HG03565 (cell line): ENCODE results near the gene PRRX1.

Experiments used
- ATAC-seq: cut with Tn5 transposase; IDR thresholded peaks from one replicate; pipeline ENCODE4 v1.9.1; 2021; ENCODE audit warnings: mild to moderate bottlenecking, moderate library complexity; ENCODE audit not compliant: unreplicated experiment

Gene PRRX1

DNA sequence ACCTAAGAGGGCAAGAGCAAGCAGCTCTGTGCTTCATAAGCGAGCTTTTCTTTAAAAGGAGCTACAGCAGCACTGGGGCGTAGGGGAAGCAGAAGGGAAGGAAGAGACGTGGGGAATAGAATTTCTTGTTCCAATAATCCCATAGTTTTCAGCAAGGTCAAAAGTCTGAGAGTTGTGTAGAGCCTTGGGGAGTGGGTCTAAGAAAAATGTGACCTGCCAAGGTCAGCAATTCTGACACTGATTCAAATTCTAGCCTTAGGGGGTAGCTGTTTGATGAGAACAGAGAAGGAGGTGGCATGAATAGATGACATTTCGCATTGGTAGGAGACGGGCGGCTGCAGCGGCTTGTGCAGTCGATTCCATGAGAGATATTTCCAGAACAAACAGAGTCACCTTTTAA, 22.4 kb downstream of the PRRX1 start:
- ATAC-seq, result no peak

DNA sequence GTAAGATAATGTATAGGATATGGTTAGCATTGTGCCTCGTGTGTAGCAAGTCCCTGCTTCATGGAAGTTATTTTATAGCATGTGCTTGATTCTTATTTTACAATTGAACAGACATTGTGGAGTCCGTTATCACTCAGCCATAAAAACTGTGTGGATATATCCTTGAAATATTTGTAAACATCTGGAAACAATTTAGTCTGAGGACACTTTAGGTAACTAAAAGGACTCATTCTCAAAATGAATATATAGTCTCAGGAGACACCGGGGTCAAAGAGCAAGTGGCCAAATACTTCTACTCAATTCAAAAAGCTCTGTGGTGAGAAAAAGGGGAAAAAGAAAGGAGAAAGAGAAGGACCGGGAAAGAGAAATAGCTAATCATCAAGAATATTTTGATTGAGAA, 23.7 kb downstream of the PRRX1 start:
- ATAC-seq, result no peak

DNA sequence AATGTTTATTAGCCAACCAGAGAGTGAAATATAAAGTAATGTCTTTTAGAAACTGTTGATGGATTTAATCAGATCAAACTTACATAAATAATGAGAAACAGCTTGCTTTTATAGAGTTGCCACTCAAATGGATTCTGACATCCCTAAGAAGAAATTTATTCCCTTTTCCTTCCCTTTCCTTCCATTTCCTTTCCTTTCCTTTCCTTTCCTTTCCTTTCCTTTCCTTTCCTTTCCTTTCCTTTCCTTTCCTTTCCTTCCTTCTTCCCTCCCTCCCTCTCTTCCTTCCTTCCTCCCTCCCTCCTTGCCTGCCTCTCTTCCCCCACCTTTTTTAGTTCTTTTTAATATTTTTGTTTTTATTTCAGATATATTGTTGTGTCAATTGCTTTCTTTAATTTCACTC, 27.3 kb downstream of the PRRX1 start:
- no peak for ATAC-seq

DNA sequence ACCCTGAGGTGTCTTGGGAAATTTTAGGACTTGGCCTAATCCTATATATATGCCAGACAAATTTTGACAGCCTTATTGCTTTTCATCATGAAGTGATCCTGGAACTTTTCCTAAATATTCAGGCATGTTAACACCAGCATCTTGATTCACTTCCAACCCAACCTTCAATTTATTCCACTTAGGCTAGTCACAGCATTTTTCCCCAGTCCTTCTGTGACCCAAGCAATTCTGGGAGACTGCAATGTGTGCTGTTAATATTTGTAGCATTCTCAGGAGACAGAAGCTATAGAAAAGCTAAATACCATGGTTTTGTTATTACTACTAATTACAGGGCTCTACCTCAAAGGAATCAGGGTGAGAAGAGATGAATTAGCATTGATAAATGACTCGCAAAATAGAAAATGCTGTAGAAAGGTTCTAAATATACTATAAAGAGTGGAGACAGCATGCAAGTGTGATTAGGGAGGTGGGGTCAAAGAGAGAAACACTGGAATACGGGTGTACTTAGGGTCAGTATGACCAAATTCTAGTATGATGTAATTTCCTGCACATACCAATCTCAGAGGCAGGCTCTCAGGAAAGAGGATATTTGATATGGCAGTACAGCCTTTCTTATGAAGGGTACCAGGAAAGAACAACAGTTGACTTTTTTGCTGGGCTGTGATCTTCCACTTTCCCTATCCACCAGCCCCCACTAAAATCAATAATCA, 29.1 kb downstream of the PRRX1 start:
- ATAC-seq, result no peak

DNA sequence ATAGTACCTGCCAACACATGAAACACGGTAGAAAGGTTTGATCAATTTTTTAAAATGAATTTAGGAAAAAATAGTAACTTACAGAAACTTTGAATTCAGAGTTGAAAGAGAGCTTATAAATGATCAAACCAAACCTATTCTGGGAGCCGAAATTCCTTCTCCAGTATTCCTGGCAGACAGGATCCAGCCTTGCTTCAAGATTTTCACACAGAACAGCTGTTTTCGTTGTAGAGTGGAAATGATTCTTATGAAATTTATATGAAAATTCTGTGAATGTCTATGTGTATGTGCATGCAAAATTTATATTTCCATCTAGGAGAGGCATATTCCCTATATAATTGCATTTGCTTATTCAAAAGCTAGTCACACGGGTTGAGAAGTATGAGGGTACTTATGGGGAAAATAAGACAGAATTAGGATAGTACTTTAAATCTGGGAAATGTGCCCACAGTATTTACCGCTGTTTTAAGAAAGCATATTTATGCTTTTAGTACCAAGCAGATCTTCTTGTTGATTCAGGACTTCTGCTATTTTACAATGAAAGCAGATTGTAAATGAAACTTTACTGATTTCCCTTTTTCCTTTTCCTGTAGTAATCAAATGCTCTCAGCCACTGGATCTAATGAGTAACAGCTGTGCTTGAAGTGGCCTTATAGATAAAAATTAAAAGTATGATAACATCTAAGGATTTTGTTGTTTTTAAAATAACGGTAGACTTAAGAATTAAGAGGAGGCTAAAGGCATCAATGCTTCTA, 30.4 kb downstream of the PRRX1 start:
- ATAC-seq, result no peak

DNA sequence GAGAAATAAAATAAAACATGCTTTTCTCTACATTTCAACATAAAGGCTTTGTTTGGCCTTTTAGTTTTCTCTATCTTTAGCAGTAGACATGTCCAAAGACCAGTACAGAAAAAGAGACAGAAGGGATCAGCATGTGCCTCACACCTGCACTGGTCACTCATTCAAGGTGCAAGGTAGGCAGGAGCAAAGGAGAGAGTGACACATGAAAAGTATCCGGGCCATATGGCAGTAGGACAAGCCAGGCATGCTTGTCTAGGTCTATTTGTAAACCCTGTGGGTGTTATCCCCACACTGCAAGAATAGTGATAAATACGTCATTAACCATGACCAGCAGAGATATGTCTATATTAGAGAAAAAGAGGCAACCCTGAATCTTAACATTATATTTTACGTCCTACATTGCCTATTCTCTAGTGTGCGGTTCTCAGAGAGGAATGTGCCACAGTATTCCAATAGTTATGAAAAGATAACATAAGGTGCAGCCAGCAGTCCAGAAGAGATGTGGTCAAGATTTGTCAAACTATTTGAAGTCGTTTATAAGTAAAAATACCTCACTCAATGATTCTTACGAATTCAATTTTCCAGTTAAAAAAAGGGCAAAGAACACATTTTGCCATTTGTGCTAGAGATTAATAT, 32.1 kb downstream of the PRRX1 start:
- no peak for ATAC-seq

DNA sequence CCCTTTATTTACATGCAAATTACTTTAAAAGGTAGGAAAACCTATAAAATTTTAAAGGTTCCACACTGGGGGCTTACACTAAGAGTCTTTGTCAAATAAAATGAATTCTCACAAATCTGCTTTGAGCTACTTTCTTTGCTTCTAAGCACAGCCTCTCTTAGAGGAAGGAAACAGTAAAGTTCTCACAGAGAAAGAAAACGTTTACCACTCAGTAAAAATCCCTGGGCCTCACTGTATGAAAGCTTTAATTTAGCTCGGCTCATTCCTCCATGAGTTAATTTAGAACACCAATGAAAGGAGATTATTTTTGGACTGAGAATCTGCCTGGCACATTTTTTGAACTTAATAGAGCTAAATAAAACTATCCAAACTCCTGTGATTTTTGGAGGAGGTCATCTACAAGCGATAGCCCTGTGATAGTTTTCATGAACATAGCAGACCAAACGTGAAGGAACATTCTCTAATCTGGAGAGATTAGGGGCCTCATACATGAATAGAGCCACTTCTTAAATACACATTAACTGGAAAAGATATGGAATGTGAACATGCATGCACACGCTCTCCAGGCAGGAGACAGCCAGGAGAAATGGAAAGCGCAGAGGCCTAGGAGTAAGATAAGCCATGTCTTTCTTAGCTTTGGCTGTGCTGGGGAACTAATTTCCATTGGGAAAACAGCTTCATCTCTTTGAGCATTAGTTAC, 32.8 kb downstream of the PRRX1 start:
- no peak for ATAC-seq

DNA sequence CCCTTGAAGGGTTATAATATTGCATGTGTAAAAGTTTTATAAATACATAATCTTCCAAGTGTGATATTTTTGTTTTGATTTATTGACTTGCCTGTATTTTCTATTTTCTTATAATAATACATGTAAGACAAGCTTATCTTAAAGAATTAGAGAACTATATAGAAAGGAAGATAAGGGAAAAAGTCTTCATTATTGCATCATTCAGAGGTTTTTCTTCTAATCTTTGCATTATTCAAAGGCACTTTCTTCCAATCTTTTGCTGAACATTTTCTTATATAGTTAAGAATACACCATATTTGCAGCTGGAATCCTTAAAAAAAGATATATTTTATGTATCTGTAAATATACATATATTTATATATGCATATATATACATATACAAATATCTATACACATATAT, 33.4 kb downstream of the PRRX1 start:
- ATAC-seq, result no peak

DNA sequence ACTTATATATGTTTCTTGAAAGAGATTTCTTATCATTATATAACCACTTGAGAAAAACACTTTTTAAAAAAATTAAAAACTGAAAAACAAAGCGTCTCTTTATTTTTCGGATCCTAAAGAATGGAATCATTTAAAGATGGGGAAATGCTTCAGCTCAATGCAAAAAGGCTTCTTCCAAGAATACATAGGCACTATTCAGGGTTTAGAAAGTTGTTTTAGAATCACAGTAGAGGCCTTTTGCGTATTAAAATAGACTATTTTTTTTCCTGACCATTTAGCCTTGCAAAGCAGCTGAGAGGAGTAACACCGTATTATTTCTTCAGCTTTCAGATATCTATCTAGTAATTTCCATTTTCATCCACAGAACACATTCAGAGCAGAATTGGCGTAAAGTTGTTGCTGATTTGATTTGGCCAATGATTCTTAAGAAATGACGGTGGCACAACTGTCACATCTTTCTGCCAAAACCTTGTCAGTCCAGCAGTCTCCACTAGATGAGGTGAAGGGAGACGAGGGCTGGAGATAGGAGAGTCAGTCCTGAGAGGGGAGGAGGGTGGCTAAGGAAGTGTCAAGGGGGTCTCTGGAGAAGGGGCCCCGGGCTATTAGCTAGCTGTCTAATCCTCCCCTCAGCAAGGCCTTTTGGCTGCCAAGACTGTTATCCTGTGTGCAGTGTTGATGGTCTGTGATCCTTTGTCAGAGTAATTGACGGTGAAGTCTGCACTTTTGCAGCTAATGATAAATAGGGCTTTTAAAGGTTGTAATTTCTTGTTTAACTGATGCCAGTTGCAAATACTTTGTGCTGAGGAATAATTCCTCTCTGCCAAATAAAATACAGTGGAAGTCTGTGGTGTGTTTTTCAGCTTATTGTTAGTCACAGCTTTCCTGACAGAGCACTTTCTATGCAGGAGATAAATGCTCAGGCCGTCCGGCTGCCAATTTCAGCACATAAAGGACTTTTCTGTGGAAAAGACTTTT, 34.7 kb downstream of the PRRX1 start:
- no peak for ATAC-seq

DNA sequence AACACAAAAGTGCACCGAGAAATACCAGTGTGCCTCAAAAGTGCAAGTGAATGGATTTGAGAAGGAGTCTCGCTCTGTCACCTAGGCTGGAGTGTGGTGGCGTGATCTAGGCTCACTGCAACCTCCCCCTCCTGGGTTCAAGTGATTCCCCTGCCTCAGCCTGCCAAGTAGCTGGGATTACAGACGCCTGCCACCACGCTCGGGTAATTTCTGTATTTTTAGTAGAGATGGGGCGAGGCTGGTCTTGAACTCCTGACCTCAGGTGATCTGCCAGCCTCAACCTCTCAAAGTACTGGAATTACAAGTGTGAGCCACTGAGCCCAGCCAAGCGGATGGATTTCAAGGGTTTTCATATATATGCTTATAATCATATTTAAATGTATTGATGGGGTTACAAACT, 35.8 kb downstream of the PRRX1 start:
- no peak for ATAC-seq

DNA sequence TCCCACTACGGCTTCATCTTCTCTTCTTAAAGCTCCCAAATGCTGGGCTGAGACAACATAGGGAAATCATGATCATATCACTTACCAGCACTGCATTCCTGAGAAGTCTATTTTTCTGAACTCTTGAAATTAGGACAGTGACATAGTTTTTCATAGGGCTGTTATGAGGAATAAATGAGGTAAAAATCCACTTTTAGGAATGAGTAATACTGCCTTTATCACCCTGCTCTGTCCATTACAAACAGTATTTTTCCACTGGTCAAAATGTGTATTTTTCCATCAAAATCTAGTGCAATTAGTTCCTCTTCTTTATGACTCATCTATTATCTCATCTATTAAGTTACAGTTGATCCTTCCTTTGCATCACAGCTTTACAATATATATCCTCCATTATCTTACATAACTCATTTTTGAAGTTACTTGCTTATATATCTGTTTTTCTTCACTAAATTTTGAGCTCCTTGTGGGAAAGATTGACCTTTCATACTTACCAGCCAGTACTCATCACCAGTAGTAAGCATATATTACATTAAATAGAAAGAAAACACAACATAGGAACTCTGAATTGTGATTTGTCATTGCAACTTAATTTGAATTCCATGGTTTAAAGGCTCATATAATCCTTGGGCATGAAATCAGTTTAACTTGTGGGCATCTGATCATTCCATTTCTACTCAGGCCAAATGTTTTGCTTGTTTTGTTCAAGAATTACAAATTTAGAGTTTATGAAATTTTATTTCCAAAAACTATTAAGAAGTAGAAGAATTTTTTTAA, 37.1 kb downstream of the PRRX1 start:
- ATAC-seq, result no peak

DNA sequence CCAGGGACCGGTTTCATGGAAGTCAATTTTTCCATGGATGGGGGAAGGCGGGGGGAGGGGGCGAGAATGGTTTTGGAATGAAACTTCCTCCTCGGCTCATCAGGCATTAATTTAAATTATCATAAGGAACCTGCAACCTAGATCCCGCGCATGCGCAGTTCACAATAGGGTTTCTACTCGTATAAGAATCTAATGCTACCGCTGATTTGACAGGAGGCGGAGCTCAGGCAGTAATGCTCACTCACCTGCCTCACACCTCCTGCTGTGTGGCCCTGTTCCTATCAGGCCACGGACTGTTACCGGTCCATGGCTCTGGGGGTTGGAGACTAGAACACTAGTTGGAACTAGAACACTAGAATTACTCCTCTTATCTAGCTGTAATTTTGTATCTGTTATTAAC, 38.0 kb downstream of the PRRX1 start:
- no peak for ATAC-seq

DNA sequence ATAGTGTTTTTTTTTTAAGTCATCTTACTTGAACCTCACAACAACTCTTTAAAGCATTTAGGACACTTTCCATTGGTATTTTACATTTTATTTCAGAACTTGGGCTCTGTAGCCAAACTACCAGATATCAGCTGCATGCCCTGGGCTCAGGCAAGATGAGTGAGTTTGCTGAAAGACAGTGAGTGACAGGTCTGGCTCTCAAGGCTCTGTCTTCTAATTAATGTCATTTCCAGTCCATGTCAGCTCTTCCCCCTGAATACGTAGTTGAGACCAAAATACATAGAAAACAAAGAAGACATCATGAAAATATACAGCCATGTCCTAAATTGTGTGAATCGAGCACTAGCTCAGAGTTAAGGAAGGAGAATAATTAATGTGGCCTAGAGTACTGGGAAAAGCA, 39.7 kb downstream of the PRRX1 start:
- no peak for ATAC-seq

DNA sequence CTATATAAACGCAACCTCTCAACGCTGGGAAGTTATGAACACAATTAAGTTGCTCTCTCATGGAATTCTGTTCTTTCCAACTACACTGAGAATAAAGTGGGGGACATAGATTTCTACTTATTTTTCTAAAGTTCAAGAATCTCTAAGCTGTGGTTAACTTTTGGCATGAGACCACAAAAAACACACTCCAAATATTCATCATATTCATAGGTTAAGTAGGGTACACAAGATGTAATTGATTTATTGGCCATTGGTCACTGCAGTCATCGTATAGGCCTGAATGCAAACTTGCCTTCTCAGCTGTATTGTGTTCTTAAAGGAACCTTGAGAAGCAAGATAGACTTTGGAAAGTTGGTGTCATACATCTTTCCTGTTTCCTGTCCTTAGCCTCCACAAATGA, 40.3 kb downstream of the PRRX1 start:
- no peak for ATAC-seq

DNA sequence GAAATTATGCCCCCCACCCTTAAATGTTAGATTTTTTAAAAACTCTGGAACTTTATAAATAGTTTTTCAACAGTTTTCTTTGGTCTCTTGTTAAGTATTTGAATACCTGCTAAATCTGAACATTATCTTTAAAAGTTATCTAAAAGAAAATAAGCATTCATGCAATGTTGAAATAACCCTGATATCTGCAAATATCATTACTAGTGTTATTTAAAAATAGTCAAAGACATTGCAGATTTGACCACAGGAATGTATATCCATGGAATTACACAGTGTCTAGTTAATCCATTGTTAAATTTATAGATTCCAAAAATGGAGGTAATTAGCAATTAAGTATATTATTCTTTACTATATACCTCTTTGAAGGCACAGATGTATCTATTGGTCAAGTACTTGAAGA, 42.0 kb downstream of the PRRX1 start:
- ATAC-seq, result no peak

DNA sequence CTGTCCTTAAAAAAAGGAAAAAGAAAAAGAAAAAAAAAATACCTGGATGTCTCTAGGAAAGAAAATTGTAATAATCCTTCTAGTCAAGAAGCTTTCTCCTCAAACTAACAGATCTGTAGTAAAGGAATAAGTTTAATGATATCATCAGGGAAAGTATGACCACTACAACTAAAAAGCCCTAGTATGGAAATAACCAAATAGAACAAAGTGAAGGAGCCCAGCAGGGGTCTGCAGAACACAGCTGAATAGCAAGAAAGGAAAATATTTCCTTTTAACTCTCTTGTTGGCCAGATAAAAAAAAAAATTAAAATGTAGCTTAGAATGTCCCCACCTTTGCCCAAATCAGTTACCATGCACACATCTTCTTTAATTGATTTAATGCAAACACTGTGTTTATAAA, 43.2 kb downstream of the PRRX1 start:
- no peak for ATAC-seq

DNA sequence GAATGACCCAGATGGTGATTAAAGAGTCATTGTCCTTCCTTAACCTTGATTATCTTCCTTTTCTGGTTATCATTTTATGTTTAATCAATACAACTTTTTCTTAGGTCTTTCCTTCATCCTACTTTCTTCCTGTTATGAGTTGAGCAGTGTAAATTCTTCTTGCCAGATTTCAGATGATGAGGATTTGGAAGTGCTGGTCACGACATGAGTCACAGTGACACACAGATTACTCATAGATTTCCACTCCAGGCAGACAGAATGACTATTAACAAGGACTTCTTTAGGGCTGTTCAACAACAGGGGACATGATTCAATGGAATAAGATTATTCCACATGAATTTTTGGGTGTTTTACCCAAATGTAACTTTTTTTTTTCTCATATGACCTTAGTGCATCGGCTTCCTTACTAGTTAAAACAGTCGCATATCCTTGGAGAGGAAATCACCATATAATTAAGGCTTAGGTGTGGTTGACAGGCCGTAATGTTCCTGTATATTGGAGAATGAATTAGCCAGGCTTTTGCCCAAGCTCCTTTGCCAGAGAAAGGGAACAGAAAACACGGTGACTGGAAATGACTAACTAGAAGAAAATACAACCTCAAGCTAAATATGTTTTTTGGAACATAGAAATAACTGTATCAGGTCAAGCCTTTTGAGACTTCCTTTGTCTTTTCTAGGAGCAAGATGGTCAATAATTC, 44.2 kb downstream of the PRRX1 start:
- ATAC-seq, result no peak

DNA sequence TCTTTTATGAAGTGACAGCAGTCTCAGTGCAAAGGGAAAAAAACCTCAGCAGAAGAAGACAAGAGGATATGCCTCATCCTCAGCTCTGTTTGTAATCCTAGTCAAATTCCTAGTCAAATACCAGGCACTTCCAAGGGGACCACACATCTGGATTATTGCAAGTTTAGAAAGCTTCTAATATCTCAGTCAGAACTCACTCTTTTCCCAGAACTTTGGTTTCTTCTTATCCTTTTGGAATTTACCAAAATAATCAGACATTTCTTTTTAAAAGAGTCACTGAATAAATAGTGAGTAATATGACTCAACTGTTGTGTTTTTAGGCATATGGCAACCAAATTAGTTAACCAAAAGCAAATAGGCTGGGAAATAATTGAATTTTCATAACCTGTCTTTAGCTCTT, 47.8 kb downstream of the PRRX1 start:
- ATAC-seq, result no peak

DNA sequence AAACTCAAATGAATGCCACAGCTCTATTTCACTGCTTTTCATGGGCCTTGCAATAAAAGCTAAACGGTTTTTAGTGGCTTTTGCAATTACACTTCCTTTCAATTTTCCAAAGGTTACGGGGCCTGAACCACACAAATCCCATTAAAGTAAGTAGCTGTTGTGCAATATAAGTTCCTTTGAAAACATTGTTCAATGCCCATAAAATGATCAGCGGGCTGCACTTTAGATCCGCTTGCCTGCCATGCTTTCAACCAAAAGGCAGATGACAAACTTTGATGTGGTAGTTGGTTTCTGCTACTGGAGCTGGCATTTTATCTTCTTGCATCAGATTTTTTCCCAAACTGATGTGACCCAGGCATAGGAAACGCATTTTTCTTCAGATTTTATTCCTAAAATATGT, 50.2 kb downstream of the PRRX1 start:
- ATAC-seq, result no peak
